HG02840 (cell line): ENCODE results near the gene UMAD1.
"Not testable (repeated sequence)": the region's sequence is repeated elsewhere in the genome, so short reads cannot be mapped to it uniquely, and the experiment has no call there.

Source experiments
- ATAC-seq: cut with Tn5 transposase; IDR thresholded peaks from one replicate; pipeline ENCODE4 v1.9.1; 2021; ENCODE audit warnings: mild to moderate bottlenecking, moderate library complexity, moderate number of reproducible peaks; ENCODE audit not compliant: unreplicated experiment, low FRiP score

The UMAD1 gene

GRCh38 chr7:7819442-7820247 lies 179.1 kb downstream of the UMAD1 start:
- ATAC-seq: peak; percentile 58

- ATAC-seq: no peak
Observed at GRCh38 chr7:7820409-7820808, 179.9 kb downstream of the UMAD1 start.

- ATAC-seq: no peak
Observed at GRCh38 chr7:7820939-7821338, 180.4 kb downstream of the UMAD1 start.

GRCh38 chr7:7821517-7821916 lies 181.0 kb downstream of the UMAD1 start:
- ATAC-seq: no peak

- ATAC-seq: not testable (repeated sequence)
Observed at GRCh38 chr7:7825294-7825693, 184.7 kb downstream of the UMAD1 start.

- no peak for ATAC-seq
Observed at GRCh38 chr7:7829667-7830066, 189.1 kb downstream of the UMAD1 start.

GRCh38 chr7:7830122-7830878 lies 189.7 kb downstream of the UMAD1 start:
- ATAC-seq: no peak

- no peak for ATAC-seq
Observed at GRCh38 chr7:7832518-7832917, 192.0 kb downstream of the UMAD1 start.

GRCh38 chr7:7834761-7835160 lies 194.2 kb downstream of the UMAD1 start:
- ATAC-seq: no peak

GRCh38 chr7:7841027-7841426 lies 200.5 kb downstream of the UMAD1 start:
- ATAC-seq: no peak

GRCh38 chr7:7843240-7843639 lies 202.7 kb downstream of the UMAD1 start:
- ATAC-seq: no peak

- no peak for ATAC-seq
Observed at GRCh38 chr7:7843972-7844371, 203.4 kb downstream of the UMAD1 start.

- ATAC-seq: no peak
Observed at GRCh38 chr7:7848246-7848645, 207.7 kb downstream of the UMAD1 start.

GRCh38 chr7:7848892-7849291 lies 208.3 kb downstream of the UMAD1 start:
- ATAC-seq: no peak

GRCh38 chr7:7850150-7850549 lies 209.6 kb downstream of the UMAD1 start:
- ATAC-seq: no peak

- no peak for ATAC-seq
Observed at GRCh38 chr7:7851381-7851780, 210.8 kb downstream of the UMAD1 start.

GRCh38 chr7:7851991-7852390 lies 211.4 kb downstream of the UMAD1 start:
- no peak for ATAC-seq

- no peak for ATAC-seq
Observed at GRCh38 chr7:7857143-7857583, 216.6 kb downstream of the UMAD1 start.

GRCh38 chr7:7858559-7858958 lies 218.0 kb downstream of the UMAD1 start:
- no peak for ATAC-seq

- no peak for ATAC-seq
Observed at GRCh38 chr7:7859411-7859810, 218.9 kb downstream of the UMAD1 start.

- ATAC-seq: no peak
Observed at GRCh38 chr7:7861211-7861633, 220.7 kb downstream of the UMAD1 start.

- ATAC-seq: no peak
Observed at GRCh38 chr7:7862393-7862792, 221.8 kb downstream of the UMAD1 start.
